Activated CD4-positive, alpha-beta memory T cell treated with anti-CD3 and anti-CD28 coated beads for 36 hours (primary cell): ENCODE measurements around the gene PGLYRP1. TPM values are rescaled to one million over a fixed set of nuclear protein-coding genes. Genes with fewer than 3 reads are reported as not detected.

Source experiments
- CTCF ChIA-PET: fragments of 350-600 bp; sonication (Branson Sonifier 250); formaldehyde crosslinking; loops from one replicate; lab custom pipeline; 2021; ENCODE audit warnings: antibody characterized with exemption, inconsistent platforms; lab: Charles Lee
- POLR2A ChIA-PET: fragments of 350-600 bp; sonication (Branson Sonifier 250); formaldehyde crosslinking; loops from one replicate; lab custom pipeline; 2021; ENCODE audit warnings: antibody characterized with exemption; lab: Charles Lee
- DNase-seq: peaks from one replicate; pipeline ENCODE4 v3.0.0-alpha.2; 2020
- H3K27ac Mint-ChIP-seq: one replicate; pipeline ENCODE4 v1.8.0; 2021; ENCODE audit warnings: mixed read lengths
- H3K27me3 Mint-ChIP-seq: one replicate; pipeline ENCODE4 v1.8.0; 2021; ENCODE audit warnings: mixed read lengths
- H3K36me3 Mint-ChIP-seq: one replicate; pipeline ENCODE4 v1.8.0; 2021; ENCODE audit warnings: mixed read lengths
- H3K4me1 Mint-ChIP-seq: one replicate; pipeline ENCODE4 v1.8.0; 2021; ENCODE audit warnings: low read depth, mixed read lengths
- H3K4me3 Mint-ChIP-seq: one replicate; pipeline ENCODE4 v1.8.0; 2021; ENCODE audit warnings: mild to moderate bottlenecking, mixed read lengths
- H3K9me3 Mint-ChIP-seq: one replicate; pipeline ENCODE4 v1.8.0; 2021; ENCODE audit warnings: mixed read lengths
- intact Hi-C: fragments of 100-400 bp; cut with micrococcal nuclease; formaldehyde crosslinking; loops from one replicate; pipeline ENCODE4 v1.15.1; 2023
- total RNA-seq, 2 experiments: library from RNA; stranded (reverse); gene quantifications; one replicate each; pipeline ENCODE4 v1.2.3, GENCODE V29; 2021

Gene PGLYRP1
- total RNA-seq, 2 experiments from 2014 or later = not detected

DNA sequence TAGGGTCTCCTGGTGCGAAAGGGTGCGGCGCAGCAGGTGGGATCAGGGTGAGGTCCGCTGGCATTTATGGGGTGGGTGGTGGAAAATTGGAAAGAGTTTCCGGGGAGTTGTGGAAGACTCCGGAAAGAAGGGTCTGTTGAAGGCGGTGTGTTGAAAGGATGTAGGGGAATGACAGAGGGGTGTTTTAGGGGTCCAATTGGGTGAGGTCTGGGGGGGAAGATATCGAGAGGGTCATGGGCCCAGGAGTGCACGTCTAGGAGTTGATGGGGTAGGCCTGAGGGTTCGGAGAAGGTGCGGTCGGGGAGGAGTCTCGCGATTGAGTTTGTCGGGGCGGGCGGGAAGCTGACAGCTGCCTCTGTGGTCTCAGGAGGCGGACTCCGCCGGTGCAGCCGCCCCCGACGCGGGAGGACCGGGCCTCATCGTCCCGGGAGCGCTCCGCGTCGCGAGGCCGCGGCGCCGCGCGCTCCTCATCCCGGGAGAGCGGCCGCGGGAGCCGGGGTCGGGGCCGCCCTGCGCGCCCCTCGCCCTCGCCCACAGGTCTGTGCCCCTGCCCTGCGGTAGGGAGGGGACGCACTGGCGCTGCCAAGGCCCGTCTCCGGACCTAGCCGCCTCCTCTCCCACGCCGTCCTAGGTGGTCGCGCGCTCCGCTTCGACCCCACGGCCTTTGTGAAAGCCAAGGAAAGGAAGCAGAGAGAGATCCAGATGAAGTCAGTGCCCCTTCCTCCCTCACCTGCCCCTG, 7.0 kb downstream of the PGLYRP1 start:
- no peaks in the 10 kb centered on the region for H3K9me3 Mint-ChIP-seq
- peak overlapping the region; percentile 74 for H3K4me3 Mint-ChIP-seq
- DNase-seq = peak; percentile 59
- no peak overlapping the region for H3K27ac Mint-ChIP-seq
- peaks cover 17% of the 10 kb centered on the region for H3K4me1 Mint-ChIP-seq
- CTCF ChIA-PET = interaction anchor here (1.7 to 2.9 kb wide), 4 partner anchors 10 to 246 kb away, joined by 7 to 30 read pairs (median 10); partner anchors contain the start of genes FOXA3 and SIX5
- POLR2A ChIA-PET = interaction anchor here (0.9 to 1.2 kb wide), 3 partner anchors 99 to 153 kb away, joined by 3 to 4 read pairs (median 3); partner anchors contain the start of gene SYMPK
- intact Hi-C loops = loop anchor here (1.0 to 2.0 kb wide), 3 partner anchors 21 to 153 kb away; partner anchors contain the start of genes CCDC61 and SYMPK
- peaks cover 13% of the 10 kb centered on the region for H3K27me3 Mint-ChIP-seq
- H3K36me3 Mint-ChIP-seq = peaks cover 10% of the 10 kb centered on the region

DNA sequence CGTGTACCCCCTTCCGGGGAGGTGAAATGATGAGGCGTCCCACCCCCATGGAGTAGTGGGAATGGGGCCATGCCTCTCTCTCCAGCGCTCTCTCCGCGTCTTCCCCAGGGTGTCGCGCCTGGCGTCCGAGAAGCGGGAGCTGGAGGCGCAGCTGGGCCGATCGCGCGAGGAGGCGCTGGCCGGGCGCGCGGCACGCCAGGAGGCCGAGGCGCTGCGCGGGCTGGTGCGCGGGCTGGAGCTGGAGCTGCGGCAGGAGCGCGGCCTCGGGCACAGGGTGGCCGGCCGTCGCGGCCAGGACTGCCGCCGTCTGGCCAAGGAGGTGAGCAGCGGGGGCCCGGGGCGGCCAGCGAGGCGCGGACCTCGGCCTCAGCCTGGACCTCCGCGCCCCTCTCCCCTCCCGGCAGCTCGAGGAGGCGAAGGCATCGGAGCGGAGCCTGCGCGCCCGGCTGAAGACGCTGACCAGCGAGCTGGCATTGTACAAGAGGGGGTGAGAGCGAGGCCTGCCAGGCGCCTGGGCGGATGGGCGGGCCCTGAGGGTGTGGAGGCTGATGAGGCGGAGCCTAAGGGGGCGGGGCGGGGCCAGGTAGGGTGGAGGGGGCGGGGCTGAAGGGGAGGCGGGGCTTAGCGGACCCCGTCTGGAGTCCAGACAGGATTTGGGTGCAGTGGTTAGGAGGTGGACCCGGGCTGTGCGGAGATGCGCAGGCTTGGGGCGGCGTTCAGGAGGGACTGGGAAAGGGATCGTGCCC, 7.7 kb downstream of the PGLYRP1 start:
- CTCF ChIA-PET = interaction anchor here (1.7 to 2.9 kb wide), 4 partner anchors 11 to 246 kb away, joined by 7 to 30 read pairs (median 10); partner anchors contain the start of genes FOXA3 and SIX5

GRCh38 chr19:46014534-46014933, 8.3 kb downstream of the PGLYRP1 start:
- Mint-ChIP-seq H3K9me3 (no peaks in the 10 kb centered on the region), H3K27ac (no peak overlapping the region), H3K27me3 (peaks cover 13% of the 10 kb centered on the region), H3K4me1 (peaks cover 17% of the 10 kb centered on the region), H3K36me3 (peaks cover 10% of the 10 kb centered on the region), H3K4me3 (no peak overlapping the region)
- POLR2A ChIA-PET = no interaction called here
- CTCF ChIA-PET = no interaction called here
- intact Hi-C loops = no loop called here
- DNase-seq = no peak

More for the DNA sequence above, 7.7 kb downstream of the PGLYRP1 start:
- POLR2A ChIA-PET = interaction anchor here (0.9 kb wide), 1 partner anchor 100 kb away, joined by 3 read pairs; no protein-coding TSS in a partner anchor
- DNase-seq = peak; percentile 79
- H3K27me3 Mint-ChIP-seq = peaks cover 13% of the 10 kb centered on the region
- peak overlapping the region; percentile 67 for H3K4me3 Mint-ChIP-seq
- H3K9me3 Mint-ChIP-seq = no peaks in the 10 kb centered on the region
- H3K27ac Mint-ChIP-seq = no peak overlapping the region
- intact Hi-C loops = no loop called here
- peaks cover 17% of the 10 kb centered on the region for H3K4me1 Mint-ChIP-seq
- H3K36me3 Mint-ChIP-seq = peaks cover 10% of the 10 kb centered on the region

DNA sequence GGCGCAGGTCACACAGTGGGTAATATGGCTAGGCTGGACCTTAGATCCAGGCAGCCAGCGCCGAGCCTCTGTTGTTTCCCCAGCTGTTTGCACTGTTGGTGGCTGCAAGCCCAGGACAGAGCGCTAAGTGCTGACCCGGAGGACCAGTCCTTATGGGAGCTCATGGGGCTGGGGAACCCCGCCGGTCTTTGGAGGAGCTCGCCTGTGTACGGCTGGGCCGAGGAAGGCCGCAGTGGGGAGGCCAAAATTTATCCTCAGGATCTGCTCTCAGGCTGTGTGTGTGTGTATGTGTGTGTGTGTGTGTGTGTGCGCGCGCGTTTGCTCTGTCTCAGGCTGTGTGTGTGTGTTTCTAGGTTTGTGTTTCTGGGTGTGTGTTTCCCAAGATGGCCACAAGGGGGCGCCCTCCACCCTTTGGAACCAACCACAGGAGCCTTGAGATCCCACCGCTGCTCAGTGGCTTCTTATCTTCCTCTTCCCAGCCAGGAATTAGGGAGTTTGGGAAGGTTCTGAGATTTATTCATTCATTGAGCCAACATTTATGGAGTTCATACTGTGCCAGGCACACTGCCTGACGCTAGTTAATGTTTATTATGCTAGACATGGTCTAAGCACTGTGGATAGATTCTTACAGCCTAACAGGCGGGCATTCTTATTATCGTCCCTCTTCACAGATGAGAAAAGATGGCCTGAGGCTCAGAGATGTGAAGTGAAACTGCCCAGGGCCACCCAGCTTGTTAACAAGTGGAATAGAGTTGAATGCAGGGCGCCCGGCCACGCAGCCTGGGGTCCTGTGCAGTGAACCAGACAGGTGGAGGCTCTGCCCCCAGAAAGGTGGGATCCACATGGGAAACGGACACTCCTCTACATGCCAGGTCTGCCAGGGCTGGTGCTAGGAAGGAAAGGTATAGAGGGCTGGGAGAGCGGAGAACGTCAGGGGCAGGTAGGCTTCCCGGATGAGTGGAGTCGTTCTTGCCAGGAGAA, 13.0 kb downstream of the PGLYRP1 start:
- intact Hi-C loops = no loop called here
- H3K36me3 Mint-ChIP-seq = peaks cover 18% of the 10 kb centered on the region
- H3K27ac Mint-ChIP-seq = no peak overlapping the region
- ChIA-PET POLR2A (no interaction called here), CTCF (interaction anchor here (0.6 to 3.0 kb wide), 21 partner anchors 8 to 889 kb away, joined by 3 to 10 read pairs (median 3); partner anchors contain the start of genes CCDC61, MYPOP and SYMPK)
- H3K9me3 Mint-ChIP-seq = no peaks in the 10 kb centered on the region
- peak; percentile 75 for DNase-seq
- H3K4me1 Mint-ChIP-seq = peaks cover 5% of the 10 kb centered on the region
- peaks cover 5% of the 10 kb centered on the region for H3K27me3 Mint-ChIP-seq
- H3K4me3 Mint-ChIP-seq = no peak overlapping the region

GRCh38 chr19:46006411-46006810, 16.4 kb downstream of the PGLYRP1 start:
- Mint-ChIP-seq H3K9me3 (no peaks in the 10 kb centered on the region), H3K4me3 (no peak overlapping the region), H3K27me3 (no peaks in the 10 kb centered on the region), H3K4me1 (no peaks in the 10 kb centered on the region), H3K36me3 (peaks cover 16% of the 10 kb centered on the region), H3K27ac (no peak overlapping the region)
- ChIA-PET CTCF (interaction anchor here (0.6 to 1.1 kb wide), 2 partner anchors 11 to 1646 kb away, joined by 3 to 4 read pairs; partner anchors contain the start of gene CCDC61), POLR2A (no interaction called here)
- DNase-seq = no peak
- intact Hi-C loops = no loop called here

GRCh38 chr19:46002678-46003275, 20.1 kb downstream of the PGLYRP1 start:
- intact Hi-C loops = no loop called here
- Mint-ChIP-seq H3K36me3 (peaks cover 11% of the 10 kb centered on the region), H3K9me3 (no peaks in the 10 kb centered on the region), H3K27me3 (peaks cover 3% of the 10 kb centered on the region), H3K4me1 (peaks cover 24% of the 10 kb centered on the region), H3K4me3 (no peak overlapping the region), H3K27ac (no peak overlapping the region)
- CTCF ChIA-PET = interaction anchor here (0.8 kb wide), 1 partner anchor 26 kb away, joined by 3 read pairs; no protein-coding TSS in a partner anchor
- POLR2A ChIA-PET = no interaction called here
- no peak for DNase-seq

- ChIA-PET POLR2A (no interaction called here), CTCF (interaction anchor here (1.0 kb wide), 1 partner anchor 27 kb away, joined by 3 read pairs; no protein-coding TSS in a partner anchor)
- H3K36me3 Mint-ChIP-seq = peaks cover 10% of the 10 kb centered on the region
- peak; percentile 83 for DNase-seq
- no peaks in the 10 kb centered on the region for H3K9me3 Mint-ChIP-seq
- intact Hi-C loops = no loop called here
- H3K27me3 Mint-ChIP-seq = peaks cover 3% of the 10 kb centered on the region
- no peak overlapping the region for H3K27ac Mint-ChIP-seq
- H3K4me3 Mint-ChIP-seq = peak overlapping the region; percentile 52
- H3K4me1 Mint-ChIP-seq = peaks cover 24% of the 10 kb centered on the region
These were observed 22.2 kb downstream of the PGLYRP1 start for GRCh38 chr19:46000491-46001246.

GRCh38 chr19:45999653-46000121, 23.2 kb downstream of the PGLYRP1 start:
- Mint-ChIP-seq H3K27me3 (peaks cover 3% of the 10 kb centered on the region), H3K4me3 (no peak overlapping the region), H3K27ac (no peak overlapping the region), H3K4me1 (peaks cover 24% of the 10 kb centered on the region), H3K9me3 (no peaks in the 10 kb centered on the region), H3K36me3 (peaks cover 6% of the 10 kb centered on the region)
- peak; percentile 40 for DNase-seq
- intact Hi-C loops = no loop called here
- CTCF ChIA-PET = interaction anchor here (1.4 kb wide), 1 partner anchor 17 kb away, joined by 4 read pairs; no protein-coding TSS in a partner anchor
- POLR2A ChIA-PET = no interaction called here

GRCh38 chr19:45998834-45999233, 24.0 kb downstream of the PGLYRP1 start:
- Mint-ChIP-seq H3K4me3 (no peak overlapping the region), H3K9me3 (no peaks in the 10 kb centered on the region), H3K4me1 (peaks cover 26% of the 10 kb centered on the region), H3K27me3 (peaks cover 3% of the 10 kb centered on the region), H3K27ac (no peak overlapping the region), H3K36me3 (peaks cover 6% of the 10 kb centered on the region)
- CTCF ChIA-PET = interaction anchor here (0.9 to 2.0 kb wide), 3 partner anchors 11 to 30 kb away, joined by 4 to 10 read pairs (median 4); no protein-coding TSS in a partner anchor
- intact Hi-C loops = no loop called here
- POLR2A ChIA-PET = no interaction called here
- no peak for DNase-seq

GRCh38 chr19:45996933-45997332, 25.9 kb downstream of the PGLYRP1 start:
- Mint-ChIP-seq H3K4me3 (no peak overlapping the region), H3K27ac (no peak overlapping the region), H3K36me3 (peaks cover 6% of the 10 kb centered on the region), H3K27me3 (peaks cover 3% of the 10 kb centered on the region), H3K4me1 (peaks cover 26% of the 10 kb centered on the region), H3K9me3 (no peaks in the 10 kb centered on the region)
- no peak for DNase-seq
- CTCF ChIA-PET = interaction anchor here (1.2 to 2.0 kb wide), 4 partner anchors 13 to 134 kb away, joined by 3 to 10 read pairs (median 4); partner anchors contain the start of genes MYPOP and SYMPK
- POLR2A ChIA-PET = no interaction called here
- intact Hi-C loops = no loop called here
